OCI-M1 (cell line): Measurements from ENCODE around the gene ASCL5.

ENCODE experiments used
- DNase-seq: peaks from one replicate; lab custom pipeline; 2025; lab: John Stamatoyannopoulos, UW

ASCL5 gene

GRCh38 chr1:201136355-201137023, 9.5 kb upstream of the ASCL5 start:
- no peak for DNase-seq

- no peak for DNase-seq
These were observed 7.4 kb upstream of the ASCL5 start for GRCh38 chr1:201134405-201134804.

- DNase-seq, result no peak
These were observed 4.4 kb upstream of the ASCL5 start for GRCh38 chr1:201131398-201131797.

- DNase-seq, result no peak
These were observed 2.0 kb upstream of the ASCL5 start for GRCh38 chr1:201128962-201129361.

- no peak for DNase-seq
These were observed 1.5 kb upstream of the ASCL5 start for GRCh38 chr1:201128476-201128875.

- no peak for DNase-seq
These were observed 921 bp upstream of the ASCL5 start for GRCh38 chr1:201127755-201128455.

GRCh38 chr1:201126463-201126831, 537 bp downstream of the ASCL5 start:
- DNase-seq, result no peak

GRCh38 chr1:201125800-201126199, 1.2 kb downstream of the ASCL5 start:
- no peak for DNase-seq

GRCh38 chr1:201125019-201125418, 2.0 kb downstream of the ASCL5 start:
- no peak for DNase-seq

GRCh38 chr1:201123866-201124265, 3.1 kb downstream of the ASCL5 start:
- no peak for DNase-seq

- no peak for DNase-seq
These were observed 4.5 kb downstream of the ASCL5 start for GRCh38 chr1:201122321-201122957.

- peak; percentile 66 for DNase-seq
These were observed 7.5 kb downstream of the ASCL5 start for GRCh38 chr1:201119206-201120197.

GRCh38 chr1:201116091-201116490, 10.9 kb downstream of the ASCL5 start:
- DNase-seq, result no peak

GRCh38 chr1:201115390-201115937, 11.5 kb downstream of the ASCL5 start:
- DNase-seq, result no peak

- DNase-seq, result peak; percentile 86
These were observed 12.5 kb downstream of the ASCL5 start for GRCh38 chr1:201114245-201115131.

- DNase-seq, result no peak
These were observed 13.3 kb downstream of the ASCL5 start for GRCh38 chr1:201113451-201114244.

- no peak for DNase-seq
These were observed 14.1 kb downstream of the ASCL5 start for GRCh38 chr1:201112926-201113325.

GRCh38 chr1:201112173-201112731, 14.7 kb downstream of the ASCL5 start, which contains the start of gene CACNA1S:
Gene CACNA1S, minus strand, starts transcription at chr1:201112426. Its CDS starts 87 bp downstream, at chr1:201112339.
- DNase-seq, result no peak

GRCh38 chr1:201111672-201112071, 15.3 kb downstream of the ASCL5 start:
- DNase-seq, result no peak
